ENCODE data around the gene PSMB3. TPM values are rescaled to one million over a fixed set of nuclear protein-coding genes. Genes with fewer than 3 reads are reported as not detected.

PSMB3 gene
- total and polyA plus RNA-seq, 9 of the 15 experiments (the other 6 are each of a cell fraction or from before 2014, with no cell fraction given), result 460 to 2,775 (median 574) TPM

- TF ChIP-seq MECOM (CRISPR knock-in tag; IDR thresholded peaks at IDR 0.05) (no peak), RNF2 (IDR thresholded peaks at IDR 0.05) (no peak), EGR1 (conservative IDR thresholded peaks at IDR 0.05) (peak; percentile 64), KLF1 (tag; IDR thresholded peaks at IDR 0.05) (no peak), LARP7 (IDR thresholded peaks at IDR 0.05) (no peak), NRF1 (conservative IDR thresholded peaks at IDR 0.05 in 1 of 2, IDR thresholded peaks at IDR 0.05 in 1 of 2) (peak; percentile 17 to 55; a peak in 2 of 4 replicates), USF1 (CRISPR knock-in tag; IDR thresholded peaks at IDR 0.05) (0 out of 2 replicates have a peak, but pooled peaks have one; percentile 22), ZNF408 (CRISPR knock-in tag; IDR thresholded peaks at IDR 0.05; ENCODE audit: low read depth) (no peak), TBP (optimal IDR thresholded peaks at IDR 0.05; ENCODE audit: low read depth, low read length) (no peak), HDAC2 (IDR thresholded peaks at IDR 0.05) (no peak), ZBTB49 (CRISPR knock-in tag; IDR thresholded peaks at IDR 0.05; ENCODE audit: borderline replicate concordance) (no peak), ZNF436 (CRISPR knock-in tag; IDR thresholded peaks at IDR 0.05) (no peak), ZNF778 (CRISPR knock-in tag; IDR thresholded peaks at IDR 0.05) (no peak), TCF7 (IDR thresholded peaks at IDR 0.05; ENCODE audit: borderline replicate concordance) (no peak), PRPF4 (IDR thresholded peaks at IDR 0.05; ENCODE audit: insufficient read depth, low read depth, low read length, poor library complexity, severe bottlenecking) (no peak), ATF3 (IDR thresholded peaks at IDR 0.05) (no peak), ATF3 (CRISPR knock-in tag; conservative IDR thresholded peaks at IDR 0.05) (no peak), CBX2 (IDR thresholded peaks at IDR 0.05; ENCODE audit: insufficient read depth, low read length, poor library complexity, severe bottlenecking) (no peak), POLR2G (IDR thresholded peaks at IDR 0.05; ENCODE audit: low read depth, low read length) (peak; percentile 44; the same call in 1 of the 2 replicates), NKRF (IDR thresholded peaks at IDR 0.05; ENCODE audit: borderline replicate concordance) (peak; percentile 57; the same call in 1 of the 2 replicates), GMEB1 (CRISPR knock-in tag; IDR thresholded peaks at IDR 0.05) (no peak)
Measured at GRCh38 chr17:38798614-38799500, 46.3 kb downstream of the PSMB3 start (continued).

All from K562 (cell line).